Loucy (cell line): Measurements from ENCODE around the gene SHROOM4.

Experiments
- H2AFZ ChIP-seq: fragments of 200-600 bp; sonication (generic); 2 replicates; pipeline ENCODE4 v1.6.0; 2016; ENCODE audit warnings: antibody characterized with exemption, mild to moderate bottlenecking, low read length, moderate library complexity
- H3F3A ChIP-seq: fragments of 200-600 bp; 2 replicates; pipeline ENCODE4 v1.6.0; 2016; ENCODE audit warnings: antibody characterized with exemption, low read depth, mild to moderate bottlenecking
- H3K27me3 ChIP-seq: fragments of 200-600 bp; sonication (generic); 2 replicates; pipeline ENCODE4 v1.6.1; 2014; ENCODE audit warnings: low read length, mild to moderate bottlenecking; ENCODE audit not compliant: insufficient read depth, poor library complexity, severe bottlenecking
- H3K36me3 ChIP-seq: fragments of 200-600 bp; sonication (generic); 2 replicates; pipeline ENCODE4 v1.6.1; 2016; ENCODE audit warnings: low read length; ENCODE audit not compliant: insufficient read depth
- H3K4me1 ChIP-seq: fragments of 200-600 bp; sonication (generic); 2 replicates; pipeline ENCODE4 v1.5.1; 2014; ENCODE audit warnings: low read length, mild to moderate bottlenecking; ENCODE audit not compliant: insufficient read depth, poor library complexity, severe bottlenecking
- H3K4me2 ChIP-seq: fragments of 200-600 bp; sonication (generic); 2 replicates; pipeline ENCODE4 v1.6.0; 2014; ENCODE audit warnings: antibody characterized with exemption, low read length, low read depth, mild to moderate bottlenecking; ENCODE audit not compliant: poor library complexity, severe bottlenecking
- H3K4me3 ChIP-seq: fragments of 200-600 bp; sonication (generic); 2 replicates; pipeline ENCODE4 v1.5.1; 2014; ENCODE audit warnings: low read length, mild to moderate bottlenecking, mixed read lengths; ENCODE audit not compliant: poor library complexity, severe bottlenecking
- H3K79me2 ChIP-seq: fragments of 200-600 bp; sonication (generic); 2 replicates; pipeline ENCODE4 v1.6.1; 2014; ENCODE audit warnings: low read length; ENCODE audit not compliant: insufficient read depth
- H3K9ac ChIP-seq: fragments of 200-600 bp; sonication (generic); 2 replicates; pipeline ENCODE4 v1.6.0; 2014; ENCODE audit warnings: mild to moderate bottlenecking, low read depth, low read length, moderate library complexity; ENCODE audit not compliant: poor library complexity, severe bottlenecking
- H3K9me2 ChIP-seq: fragments of 200-600 bp; sonication (generic); replicated peaks from 2 replicates; pipeline ENCODE4 v1.6.1; 2016; ENCODE audit warnings: low read depth, low read length, mixed read lengths
- H3K9me3 ChIP-seq: fragments of 200-600 bp; sonication (generic); 2 replicates; pipeline ENCODE4 v1.6.1; 2014; ENCODE audit warnings: mild to moderate bottlenecking, antibody characterized with exemption, low read length, low read depth; ENCODE audit not compliant: insufficient read depth
- H4K20me1 ChIP-seq: fragments of 200-600 bp; sonication (generic); 2 replicates; pipeline ENCODE4 v1.6.0; 2014; ENCODE audit warnings: antibody characterized with exemption, low read length, mild to moderate bottlenecking; ENCODE audit not compliant: insufficient read depth, poor library complexity, severe bottlenecking
- EZH2phosphoT487 ChIP-seq: fragments of 200-600 bp; IDR thresholded peaks from 2 replicates; pipeline ENCODE4 v1.6.1; 2018; ENCODE audit warnings: antibody characterized with exemption, mild to moderate bottlenecking, moderate library complexity, borderline replicate concordance
- TF ChIP-seq, protein P1 (sequence below): fragments of 200-600 bp; sonication (generic); conservative IDR thresholded peaks from 2 replicates; pipeline ENCODE4 v1.5.1; 2014; ENCODE audit warnings: mild to moderate bottlenecking, antibody characterized with exemption, low read length

SHROOM4 gene

DNA sequence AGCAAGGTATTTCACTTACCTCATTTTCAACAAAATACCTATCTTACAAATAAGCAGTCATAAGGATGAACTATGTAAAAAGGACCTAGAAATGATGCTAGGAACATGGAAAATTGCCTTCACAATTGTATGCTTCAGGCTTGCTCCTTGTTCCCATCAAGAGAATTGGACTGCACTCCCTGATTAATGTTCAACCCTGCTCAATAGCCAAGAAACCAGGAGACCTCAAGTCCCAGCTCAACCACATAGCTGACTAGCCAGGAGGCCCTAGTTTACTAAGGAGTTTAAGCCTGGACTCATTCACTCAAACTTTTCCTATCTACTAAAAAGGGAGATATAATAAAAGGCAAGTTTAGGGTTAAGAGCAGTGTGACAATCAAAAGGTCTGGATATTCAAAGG lies 196.8 kb downstream of the SHROOM4 start:
- TF ChIP-seq EZH2phosphoT487, result no peak
- TF ChIP-seq, protein P1, sequence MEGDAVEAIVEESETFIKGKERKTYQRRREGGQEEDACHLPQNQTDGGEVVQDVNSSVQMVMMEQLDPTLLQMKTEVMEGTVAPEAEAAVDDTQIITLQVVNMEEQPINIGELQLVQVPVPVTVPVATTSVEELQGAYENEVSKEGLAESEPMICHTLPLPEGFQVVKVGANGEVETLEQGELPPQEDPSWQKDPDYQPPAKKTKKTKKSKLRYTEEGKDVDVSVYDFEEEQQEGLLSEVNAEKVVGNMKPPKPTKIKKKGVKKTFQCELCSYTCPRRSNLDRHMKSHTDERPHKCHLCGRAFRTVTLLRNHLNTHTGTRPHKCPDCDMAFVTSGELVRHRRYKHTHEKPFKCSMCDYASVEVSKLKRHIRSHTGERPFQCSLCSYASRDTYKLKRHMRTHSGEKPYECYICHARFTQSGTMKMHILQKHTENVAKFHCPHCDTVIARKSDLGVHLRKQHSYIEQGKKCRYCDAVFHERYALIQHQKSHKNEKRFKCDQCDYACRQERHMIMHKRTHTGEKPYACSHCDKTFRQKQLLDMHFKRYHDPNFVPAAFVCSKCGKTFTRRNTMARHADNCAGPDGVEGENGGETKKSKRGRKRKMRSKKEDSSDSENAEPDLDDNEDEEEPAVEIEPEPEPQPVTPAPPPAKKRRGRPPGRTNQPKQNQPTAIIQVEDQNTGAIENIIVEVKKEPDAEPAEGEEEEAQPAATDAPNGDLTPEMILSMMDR, result no peak
- no peak overlapping the region for H3K4me2 ChIP-seq
- H3K27me3 ChIP-seq, result no peaks in the 10 kb centered on the region
- no peaks in the 10 kb centered on the region for H3K79me2 ChIP-seq
- no peaks in the 10 kb centered on the region for H4K20me1 ChIP-seq
- no peaks in the 10 kb centered on the region for H3K9me3 ChIP-seq
- no peaks in the 10 kb centered on the region for H3K36me3 ChIP-seq
- no peak overlapping the region for H3K4me3 ChIP-seq
- H2AFZ ChIP-seq, result no peak overlapping the region
- H3F3A ChIP-seq, result no peaks in the 10 kb centered on the region
- H3K9ac ChIP-seq, result no peak overlapping the region
- H3K9me2 ChIP-seq, result no peaks in the 10 kb centered on the region
- H3K4me1 ChIP-seq, result no peaks in the 10 kb centered on the region

DNA sequence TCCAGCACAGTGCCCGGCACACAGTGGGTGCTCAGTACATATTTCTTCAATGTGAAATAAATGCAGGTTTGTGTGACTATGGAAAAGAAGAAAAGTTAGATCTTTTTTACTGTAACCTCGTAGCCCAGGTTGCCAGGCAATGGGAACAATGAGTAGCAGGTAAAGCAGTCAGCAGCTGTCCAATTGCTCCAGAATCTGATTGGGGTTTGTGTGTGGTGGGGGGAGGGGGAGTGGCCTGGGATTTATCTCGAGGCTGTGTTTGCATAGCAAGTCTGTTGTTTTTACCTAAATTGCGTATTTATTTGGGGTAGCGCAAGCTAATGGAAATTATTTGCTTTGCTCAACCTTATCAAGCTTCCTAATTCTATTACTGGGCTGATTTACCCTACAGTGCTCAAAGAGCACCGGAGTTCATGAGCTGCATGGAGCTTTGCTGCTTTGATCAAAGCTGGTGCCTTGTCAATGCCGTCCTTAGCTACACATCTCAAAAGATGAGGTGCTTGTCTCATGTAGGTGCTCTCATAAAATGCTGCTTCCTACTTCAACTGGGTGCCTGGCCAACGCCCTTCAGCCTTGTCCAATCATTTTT lies 198.3 kb downstream of the SHROOM4 start:
- Histone ChIP-seq H3K4me1 (no peaks in the 10 kb centered on the region), H3F3A (no peaks in the 10 kb centered on the region), H3K79me2 (no peaks in the 10 kb centered on the region), H3K27me3 (no peaks in the 10 kb centered on the region), H3K9me3 (no peaks in the 10 kb centered on the region), H3K9me2 (no peaks in the 10 kb centered on the region), H3K4me3 (no peak overlapping the region), H2AFZ (no peak overlapping the region), H3K9ac (no peak overlapping the region), H4K20me1 (no peaks in the 10 kb centered on the region), H3K36me3 (no peaks in the 10 kb centered on the region), H3K4me2 (no peak overlapping the region)
- TF ChIP-seq EZH2phosphoT487, result no peak
- TF ChIP-seq, protein P1, result no peak

DNA sequence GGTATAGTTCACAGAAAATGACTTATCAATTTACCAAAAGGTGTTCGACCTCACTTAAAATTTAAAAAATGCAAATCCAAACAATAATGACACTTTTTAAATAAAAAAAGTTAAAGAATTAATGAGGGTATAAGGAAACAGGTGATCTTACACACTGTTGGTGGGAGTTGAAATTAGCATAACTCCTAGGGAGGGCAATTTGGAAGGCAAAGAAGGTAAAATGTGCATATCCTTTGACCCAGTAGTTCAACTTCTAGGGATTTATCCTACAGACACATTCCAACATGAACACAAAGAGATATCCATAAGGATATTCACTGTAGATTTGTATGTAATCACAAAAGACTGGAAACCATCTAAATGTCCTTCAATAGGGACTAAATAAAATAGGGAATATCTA lies 199.5 kb downstream of the SHROOM4 start:
- no peaks in the 10 kb centered on the region for H4K20me1 ChIP-seq
- H3F3A ChIP-seq, result no peaks in the 10 kb centered on the region
- no peak overlapping the region for H3K9ac ChIP-seq
- H3K9me3 ChIP-seq, result no peaks in the 10 kb centered on the region
- H3K4me1 ChIP-seq, result no peaks in the 10 kb centered on the region
- H3K79me2 ChIP-seq, result no peaks in the 10 kb centered on the region
- no peaks in the 10 kb centered on the region for H3K9me2 ChIP-seq
- no peak overlapping the region for H3K4me3 ChIP-seq
- H3K27me3 ChIP-seq, result no peaks in the 10 kb centered on the region
- H3K36me3 ChIP-seq, result no peaks in the 10 kb centered on the region
- TF ChIP-seq EZH2phosphoT487, result no peak
- TF ChIP-seq, protein P1, result no peak
- H2AFZ ChIP-seq, result no peak overlapping the region
- no peak overlapping the region for H3K4me2 ChIP-seq
